ENCODE measurements around the gene DUSP28.
"Not testable (repeated sequence)": the region's sequence is repeated elsewhere in the genome, so short reads cannot be mapped to it uniquely, and the experiment has no call there.

The DUSP28 gene

DNA sequence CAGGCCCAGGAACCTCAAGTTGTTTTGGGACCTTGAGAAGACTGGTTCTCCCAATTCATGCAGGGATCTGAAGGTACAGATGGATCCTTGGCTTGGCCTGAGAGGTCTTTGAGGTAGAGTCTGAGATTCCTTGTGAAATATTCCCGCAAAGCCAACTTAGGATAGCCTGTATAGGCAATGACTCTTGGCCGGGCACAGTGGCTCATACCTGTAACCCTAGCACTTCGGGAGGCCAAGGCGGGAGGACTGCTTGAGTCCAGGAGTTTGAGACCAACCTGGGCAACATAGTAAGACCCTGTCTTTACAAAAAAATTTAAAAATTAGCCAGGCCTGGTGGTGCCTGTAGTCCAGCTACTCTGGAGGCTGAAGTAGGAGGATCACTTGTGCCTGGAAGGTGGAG is 42.8 kb upstream of the DUSP28 start:
- TF ChIP-seq POLR2AphosphoS5 (IDR thresholded peaks at IDR 0.05; ENCODE audit: low read depth, low read length), result no peak
- no peak for TF ChIP-seq POLR2A (IDR thresholded peaks at IDR 0.05; ENCODE audit: low read depth, low read length)
- no peak for TF ChIP-seq PAX5 (IDR thresholded peaks at IDR 0.05; ENCODE audit: insufficient read depth, low read length, severe bottlenecking)
- no peak for TF ChIP-seq SPI1 (IDR thresholded peaks at IDR 0.05; ENCODE audit: low read depth, low read length)
- no peak for TF ChIP-seq TAF1 (IDR thresholded peaks at IDR 0.05; ENCODE audit: low read depth, low read length)
- no peak for TF ChIP-seq POU2F2 (IDR thresholded peaks at IDR 0.05; ENCODE audit: low read depth, low read length)
- no peak for FAIRE-seq

DNA sequence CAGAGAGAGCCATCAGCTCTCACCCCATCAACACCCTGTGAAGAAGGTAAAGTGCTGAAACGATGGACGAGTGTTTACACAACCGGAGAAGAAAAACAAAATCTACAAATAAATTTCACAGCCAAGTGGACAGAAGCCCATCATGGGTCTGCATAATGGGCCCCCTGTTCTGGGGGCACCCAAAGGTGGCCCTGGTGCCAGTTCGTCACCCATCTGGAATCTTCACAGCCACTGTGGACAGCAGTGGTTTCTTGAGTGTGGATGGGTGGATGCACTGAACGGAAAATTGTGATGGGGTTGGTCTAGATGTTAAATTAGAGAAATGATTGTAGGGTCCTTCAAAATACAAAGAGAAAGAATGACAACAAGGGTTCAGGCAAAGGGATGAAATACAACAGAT is 41.2 kb upstream of the DUSP28 start:
- no peak for FAIRE-seq
- TF ChIP-seq POU2F2 (IDR thresholded peaks at IDR 0.05; ENCODE audit: low read depth, low read length), result no peak
- no peak for TF ChIP-seq SPI1 (IDR thresholded peaks at IDR 0.05; ENCODE audit: low read depth, low read length)
- TF ChIP-seq POLR2AphosphoS5 (IDR thresholded peaks at IDR 0.05; ENCODE audit: low read depth, low read length), result no peak
- no peak for TF ChIP-seq POLR2A (IDR thresholded peaks at IDR 0.05; ENCODE audit: low read depth, low read length)
- no peak for TF ChIP-seq PAX5 (IDR thresholded peaks at IDR 0.05; ENCODE audit: insufficient read depth, low read length, severe bottlenecking)
- TF ChIP-seq TAF1 (IDR thresholded peaks at IDR 0.05; ENCODE audit: low read depth, low read length), result no peak
- no peak for DNase-seq (ENCODE audit: insufficient read length, low spot score)

More for the DNA sequence above, 42.8 kb upstream of the DUSP28 start:
- DNase-seq (ENCODE audit: insufficient read length, low spot score), result no peak

DNA sequence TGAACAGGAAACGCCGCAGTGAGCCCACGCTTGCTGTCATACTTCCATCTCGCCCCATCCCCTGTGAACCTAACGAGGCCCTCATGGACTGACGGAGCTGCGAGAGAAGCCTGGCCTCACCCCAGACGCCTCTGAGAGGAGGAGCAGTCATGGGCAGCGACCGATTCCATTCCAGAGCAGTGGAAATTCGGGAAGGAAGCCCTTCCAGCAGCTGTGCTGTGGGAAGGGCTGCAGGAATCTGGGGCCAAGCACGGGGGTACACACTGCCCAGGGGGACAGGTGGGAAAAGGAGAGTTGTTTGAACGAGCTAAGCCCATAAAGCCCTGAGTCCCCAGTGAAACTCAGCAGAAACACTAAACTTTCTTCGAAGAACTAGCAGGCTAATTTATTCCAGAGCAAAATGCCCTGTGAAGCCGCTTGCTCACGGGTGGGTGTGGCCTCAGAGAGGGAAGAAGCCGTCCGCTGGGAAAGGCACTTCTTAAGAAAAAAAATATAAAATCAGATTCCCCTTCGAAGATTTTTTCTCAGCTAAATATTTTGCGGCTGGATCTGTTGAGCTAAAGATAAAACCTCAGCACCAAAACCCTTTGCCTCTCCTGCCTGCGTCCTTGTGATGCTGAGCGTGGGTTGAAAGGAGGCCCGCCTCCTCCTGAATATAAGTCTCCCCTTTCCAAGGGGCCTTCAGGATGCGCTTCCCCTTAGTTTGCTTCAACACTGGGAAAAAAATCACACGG is 40.6 kb upstream of the DUSP28 start:
- no peak for TF ChIP-seq TAF1 (IDR thresholded peaks at IDR 0.05; ENCODE audit: low read depth, low read length)
- TF ChIP-seq SPI1 (IDR thresholded peaks at IDR 0.05; ENCODE audit: low read depth, low read length), result no peak
- no peak for TF ChIP-seq POLR2A (IDR thresholded peaks at IDR 0.05; ENCODE audit: low read depth, low read length)
- TF ChIP-seq PAX5 (IDR thresholded peaks at IDR 0.05; ENCODE audit: insufficient read depth, low read length, severe bottlenecking), result no peak
- no peak for TF ChIP-seq POU2F2 (IDR thresholded peaks at IDR 0.05; ENCODE audit: low read depth, low read length)
- no peak for TF ChIP-seq POLR2AphosphoS5 (IDR thresholded peaks at IDR 0.05; ENCODE audit: low read depth, low read length)
- no peak for FAIRE-seq

DNA sequence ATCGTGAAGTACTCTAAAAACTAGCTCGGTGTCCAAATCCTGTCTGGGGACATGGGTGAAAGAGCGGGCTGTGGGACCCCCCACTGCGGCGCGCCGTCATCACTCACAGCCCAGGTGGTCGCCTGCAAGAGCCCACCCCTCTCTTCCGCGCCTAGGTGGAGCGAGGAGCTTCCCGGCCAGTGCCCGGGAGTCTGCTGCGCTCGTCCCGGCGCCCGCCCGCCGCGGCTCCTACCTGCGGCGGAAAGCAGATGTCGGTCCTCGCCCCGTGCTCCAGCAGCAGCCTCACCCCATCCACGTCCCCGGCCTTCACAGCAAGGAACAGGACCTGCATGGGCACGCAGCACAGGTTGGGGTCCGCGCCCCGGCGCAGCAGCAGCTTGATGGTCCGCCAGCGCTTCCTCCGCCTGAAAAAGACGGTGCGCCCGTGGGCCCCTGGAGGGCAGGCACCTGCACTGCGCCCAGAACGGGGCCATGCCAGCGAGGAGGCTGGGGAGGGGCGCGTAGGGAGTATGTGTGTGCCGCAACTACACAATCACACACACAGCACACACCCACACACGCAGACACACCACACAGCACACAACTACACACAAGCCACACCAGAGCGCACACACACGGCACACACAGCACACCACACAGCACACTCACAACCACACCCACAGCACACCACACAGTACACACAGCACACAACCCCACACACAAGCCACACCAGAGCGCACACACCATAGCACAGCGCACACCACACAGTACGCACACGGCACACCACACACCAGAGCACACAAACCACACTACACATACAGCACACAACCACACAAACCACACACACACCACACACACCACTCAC is 39.8 kb upstream of the DUSP28 start:
- DNase-seq (ENCODE audit: insufficient read length, low spot score), result no peak
- FAIRE-seq, result peak; percentile 80
- TF ChIP-seq SPI1 (IDR thresholded peaks at IDR 0.05; ENCODE audit: low read depth, low read length) (no peak), TAF1 (IDR thresholded peaks at IDR 0.05; ENCODE audit: low read depth, low read length) (no peak), POLR2A (IDR thresholded peaks at IDR 0.05; ENCODE audit: low read depth, low read length) (no peak), PAX5 (IDR thresholded peaks at IDR 0.05; ENCODE audit: insufficient read depth, low read length, severe bottlenecking) (no peak), POLR2AphosphoS5 (IDR thresholded peaks at IDR 0.05; ENCODE audit: low read depth, low read length) (no peak), POU2F2 (IDR thresholded peaks at IDR 0.05; ENCODE audit: low read depth, low read length) (no peak)

More for the DNA sequence above, 40.6 kb upstream of the DUSP28 start:
- DNase-seq (ENCODE audit: insufficient read length, low spot score), result no peak

DNA sequence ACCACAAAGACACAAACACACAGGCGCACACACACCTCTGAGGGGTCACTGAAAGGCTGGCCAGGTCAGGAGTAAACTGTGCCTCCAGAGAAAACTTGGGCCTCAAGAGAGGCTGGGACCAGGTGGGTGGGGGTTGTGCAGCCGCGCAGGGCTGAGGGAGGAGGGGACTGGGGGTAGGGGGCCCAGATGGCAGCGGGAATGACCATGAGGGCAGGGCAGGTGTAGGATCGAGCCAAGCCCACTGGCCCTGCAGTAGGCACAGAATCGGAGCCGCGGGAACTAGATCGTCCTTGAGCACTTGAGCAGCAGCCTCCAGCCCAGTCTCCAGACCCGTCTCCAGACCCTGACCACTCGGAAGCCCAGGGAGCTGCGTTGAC is 39.2 kb upstream of the DUSP28 start:
- DNase-seq (ENCODE audit: insufficient read length, low spot score) (no peak), FAIRE-seq (no peak)
- no peak for TF ChIP-seq SPI1 (IDR thresholded peaks at IDR 0.05; ENCODE audit: low read depth, low read length)
- no peak for TF ChIP-seq POLR2A (IDR thresholded peaks at IDR 0.05; ENCODE audit: low read depth, low read length)
- no peak for TF ChIP-seq POU2F2 (IDR thresholded peaks at IDR 0.05; ENCODE audit: low read depth, low read length)
- no peak for TF ChIP-seq POLR2AphosphoS5 (IDR thresholded peaks at IDR 0.05; ENCODE audit: low read depth, low read length)
- TF ChIP-seq TAF1 (IDR thresholded peaks at IDR 0.05; ENCODE audit: low read depth, low read length), result no peak
- TF ChIP-seq PAX5 (IDR thresholded peaks at IDR 0.05; ENCODE audit: insufficient read depth, low read length, severe bottlenecking), result no peak

DNA sequence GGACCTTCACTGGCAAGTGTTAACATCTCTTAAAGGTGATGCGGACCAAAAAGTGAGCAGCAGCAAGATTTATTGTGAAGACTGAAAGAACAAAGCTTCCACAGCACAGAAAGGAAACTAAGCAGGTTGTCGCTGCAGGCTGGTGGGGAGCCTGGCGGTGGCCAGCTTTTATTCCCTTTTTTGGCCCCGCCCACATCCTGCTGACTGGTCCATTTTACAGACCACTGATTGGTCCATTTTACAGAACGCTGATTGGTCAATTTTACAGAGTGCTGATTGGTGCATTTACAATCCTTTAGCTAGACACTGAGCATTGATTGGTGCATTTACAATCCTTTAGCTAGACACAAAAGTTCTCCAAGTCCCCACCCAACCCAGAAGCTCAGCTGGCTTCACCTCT is 38.3 kb upstream of the DUSP28 start:
- FAIRE-seq; DNase-seq (ENCODE audit: insufficient read length, low spot score): not testable (repeated sequence)

DNA sequence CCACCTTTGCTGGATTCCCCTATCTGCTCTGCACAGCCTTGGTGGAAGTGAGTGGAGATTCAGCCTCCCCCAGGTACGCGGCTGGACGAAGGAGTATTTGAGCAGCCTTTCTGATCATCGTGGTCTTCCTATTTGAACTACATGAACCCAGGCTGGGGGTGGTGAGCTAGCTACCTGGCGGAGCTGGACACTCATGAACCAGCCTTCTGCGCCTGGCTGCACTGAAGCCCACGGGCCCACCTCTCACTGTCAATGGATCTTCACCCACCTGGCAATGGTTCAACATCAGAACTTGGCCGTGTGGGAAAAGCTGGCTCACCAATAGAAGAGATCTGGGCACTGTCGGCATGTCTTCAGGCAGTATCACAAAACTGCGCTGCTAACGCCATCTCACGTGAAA is 37.8 kb upstream of the DUSP28 start:
- FAIRE-seq, result peak; percentile 33
- no peak for DNase-seq (ENCODE audit: insufficient read length, low spot score)
- TF ChIP-seq SPI1 (IDR thresholded peaks at IDR 0.05; ENCODE audit: low read depth, low read length), result no peak
- no peak for TF ChIP-seq TAF1 (IDR thresholded peaks at IDR 0.05; ENCODE audit: low read depth, low read length)
- TF ChIP-seq POU2F2 (IDR thresholded peaks at IDR 0.05; ENCODE audit: low read depth, low read length), result no peak
- TF ChIP-seq PAX5 (IDR thresholded peaks at IDR 0.05; ENCODE audit: insufficient read depth, low read length, severe bottlenecking), result no peak
- TF ChIP-seq POLR2AphosphoS5 (IDR thresholded peaks at IDR 0.05; ENCODE audit: low read depth, low read length), result no peak
- no peak for TF ChIP-seq POLR2A (IDR thresholded peaks at IDR 0.05; ENCODE audit: low read depth, low read length)

DNA sequence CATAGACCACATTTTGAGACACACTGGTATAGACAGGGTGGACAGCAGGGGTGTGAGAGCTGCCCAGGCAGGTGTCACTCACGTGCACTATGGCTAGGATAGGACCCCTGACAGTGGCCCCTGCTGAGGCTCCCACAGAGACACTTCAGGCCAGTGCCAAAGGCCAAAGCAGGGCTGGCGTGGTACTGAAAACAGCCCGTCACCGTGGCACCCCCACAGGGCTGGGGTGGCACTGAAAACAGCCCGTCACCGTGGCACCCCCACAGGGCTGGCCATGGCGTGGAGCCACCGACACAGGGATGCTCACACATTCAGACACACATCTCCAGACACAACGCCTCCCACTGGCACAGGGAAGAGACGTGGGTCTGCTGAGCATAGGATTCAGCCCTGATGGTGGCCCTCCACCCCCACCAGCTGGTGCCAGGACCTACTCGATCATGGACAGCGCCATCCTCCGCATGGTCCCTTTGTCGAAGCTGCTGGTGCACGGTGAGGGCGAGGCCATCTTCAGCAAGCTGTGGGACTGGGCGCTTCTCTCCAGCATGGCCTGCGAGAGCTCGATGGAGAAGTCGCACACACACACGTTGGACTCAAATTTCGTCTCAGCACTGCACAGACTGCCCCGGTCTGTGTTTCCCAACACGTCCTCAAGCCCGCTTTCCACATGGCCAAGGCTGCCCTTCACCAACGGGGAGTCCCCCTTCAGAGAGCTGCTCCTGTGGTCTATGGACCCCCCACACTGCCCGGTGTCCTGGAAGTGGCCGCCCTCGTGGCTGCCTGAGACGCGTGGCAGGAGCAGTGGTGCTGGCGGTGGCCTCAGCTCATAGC is 36.5 kb upstream of the DUSP28 start:
- FAIRE-seq (no peak), DNase-seq (ENCODE audit: insufficient read length, low spot score) (no peak)
- no peak for TF ChIP-seq POLR2AphosphoS5 (IDR thresholded peaks at IDR 0.05; ENCODE audit: low read depth, low read length)
- no peak for TF ChIP-seq POLR2A (IDR thresholded peaks at IDR 0.05; ENCODE audit: low read depth, low read length)
- TF ChIP-seq TAF1 (IDR thresholded peaks at IDR 0.05; ENCODE audit: low read depth, low read length), result no peak
- TF ChIP-seq PAX5 (IDR thresholded peaks at IDR 0.05; ENCODE audit: insufficient read depth, low read length, severe bottlenecking), result no peak
- TF ChIP-seq SPI1 (IDR thresholded peaks at IDR 0.05; ENCODE audit: low read depth, low read length), result no peak
- no peak for TF ChIP-seq POU2F2 (IDR thresholded peaks at IDR 0.05; ENCODE audit: low read depth, low read length)

All from GM12891 (cell line).